GM12878 (cell line): ENCODE data around the gene MYOCOS.

Experiments
- BACH1 ChIP-seq: fragments of 450-650 bp; IDR thresholded peaks from 2 replicates; pipeline ENCODE4 v1.6.1; 2017; ENCODE audit warnings: mild to moderate bottlenecking, borderline replicate concordance
- BMI1 ChIP-seq: fragments of 450-650 bp; IDR thresholded peaks from 2 replicates; pipeline ENCODE4 v1.6.1; 2016; ENCODE audit warnings: mild to moderate bottlenecking, moderate library complexity, borderline replicate concordance
- CREB1 ChIP-seq: IDR thresholded peaks from 2 replicates; pipeline ENCODE4 v1.6.1; 2012; ENCODE audit warnings: low read depth, mild to moderate bottlenecking, inconsistent platforms
- POLR2A ChIP-seq: IDR thresholded peaks from 2 replicates; pipeline ENCODE4 v1.6.1; 2011; ENCODE audit warnings: low read depth, mild to moderate bottlenecking, low read length
- ZBTB33 ChIP-seq: fragments of 450-650 bp; IDR thresholded peaks from 2 replicates; pipeline ENCODE4 v1.6.1; 2017; ENCODE audit warnings: mild to moderate bottlenecking
- TF ChIP-seq, protein P1 (sequence below): fragments of 150-350 bp; IDR thresholded peaks from 2 replicates; pipeline ENCODE4 v1.6.1; 2016; ENCODE audit warnings: low read depth, low read length

DNA sequence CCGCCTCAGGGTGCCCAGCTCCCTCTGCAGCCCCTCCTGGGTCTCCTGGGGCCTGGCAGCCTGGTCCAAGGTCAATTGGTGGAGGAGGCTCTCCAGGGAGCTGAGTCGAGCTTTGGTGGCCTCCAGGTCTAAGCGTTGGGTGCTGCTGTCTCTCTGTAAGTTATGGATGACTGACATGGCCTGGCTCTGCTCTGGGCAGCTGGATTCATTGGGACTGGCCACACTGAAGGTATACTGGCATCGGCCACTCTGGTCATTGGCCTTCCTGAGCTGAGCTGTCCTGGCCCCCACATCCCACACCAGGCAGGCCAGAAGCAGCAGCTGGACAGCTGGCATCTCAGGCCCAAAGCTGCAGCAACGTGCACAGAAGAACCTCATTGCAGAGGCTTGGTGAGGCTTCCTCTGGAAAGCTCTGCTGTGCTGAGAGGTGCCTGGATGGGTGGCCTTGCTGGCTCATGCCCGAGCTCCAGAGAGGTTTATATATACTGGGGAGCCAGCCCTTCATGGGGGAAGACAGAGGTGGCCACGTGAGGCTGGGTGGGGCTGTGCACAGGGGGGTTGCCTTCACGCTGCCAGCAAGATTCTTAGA is 30.3 kb downstream of the MYOCOS start, which contains the start of gene MYOC:
- TF ChIP-seq CREB1, result no peak
- TF ChIP-seq, protein P1, sequence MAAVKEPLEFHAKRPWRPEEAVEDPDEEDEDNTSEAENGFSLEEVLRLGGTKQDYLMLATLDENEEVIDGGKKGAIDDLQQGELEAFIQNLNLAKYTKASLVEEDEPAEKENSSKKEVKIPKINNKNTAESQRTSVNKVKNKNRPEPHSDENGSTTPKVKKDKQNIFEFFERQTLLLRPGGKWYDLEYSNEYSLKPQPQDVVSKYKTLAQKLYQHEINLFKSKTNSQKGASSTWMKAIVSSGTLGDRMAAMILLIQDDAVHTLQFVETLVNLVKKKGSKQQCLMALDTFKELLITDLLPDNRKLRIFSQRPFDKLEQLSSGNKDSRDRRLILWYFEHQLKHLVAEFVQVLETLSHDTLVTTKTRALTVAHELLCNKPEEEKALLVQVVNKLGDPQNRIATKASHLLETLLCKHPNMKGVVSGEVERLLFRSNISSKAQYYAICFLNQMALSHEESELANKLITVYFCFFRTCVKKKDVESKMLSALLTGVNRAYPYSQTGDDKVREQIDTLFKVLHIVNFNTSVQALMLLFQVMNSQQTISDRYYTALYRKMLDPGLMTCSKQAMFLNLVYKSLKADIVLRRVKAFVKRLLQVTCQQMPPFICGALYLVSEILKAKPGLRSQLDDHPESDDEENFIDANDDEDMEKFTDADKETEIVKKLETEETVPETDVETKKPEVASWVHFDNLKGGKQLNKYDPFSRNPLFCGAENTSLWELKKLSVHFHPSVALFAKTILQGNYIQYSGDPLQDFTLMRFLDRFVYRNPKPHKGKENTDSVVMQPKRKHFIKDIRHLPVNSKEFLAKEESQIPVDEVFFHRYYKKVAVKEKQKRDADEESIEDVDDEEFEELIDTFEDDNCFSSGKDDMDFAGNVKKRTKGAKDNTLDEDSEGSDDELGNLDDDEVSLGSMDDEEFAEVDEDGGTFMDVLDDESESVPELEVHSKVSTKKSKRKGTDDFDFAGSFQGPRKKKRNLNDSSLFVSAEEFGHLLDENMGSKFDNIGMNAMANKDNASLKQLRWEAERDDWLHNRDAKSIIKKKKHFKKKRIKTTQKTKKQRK, result no peak
- no peak for TF ChIP-seq BMI1
- TF ChIP-seq BACH1, result no peak
- no peak for TF ChIP-seq POLR2A
- TF ChIP-seq ZBTB33, result no peak
